GM19455 (cell line): ENCODE measurements around the gene PCDHA8.
"Not testable (repeated sequence)": the region's sequence is repeated elsewhere in the genome, so short reads cannot be mapped to it uniquely, and the experiment has no call there.

Experiments used
- ATAC-seq: cut with Tn5 transposase; IDR thresholded peaks from one replicate; pipeline ENCODE4 v1.9.1; 2021; ENCODE audit not compliant: unreplicated experiment

PCDHA8 gene

GRCh38 chr5:140870221-140871201 is 29.5 kb downstream of the PCDHA8 start:
- ATAC-seq = no peak

GRCh38 chr5:140875085-140876065 is 34.4 kb downstream of the PCDHA8 start, which contains the start of gene PCDHA12:
PCDHA12 (plus strand) TSS chr5:140875308; CDS start chr5:140875473, 165 bp downstream.
- ATAC-seq = no peak

GRCh38 chr5:140876541-140877261 is 35.7 kb downstream of the PCDHA8 start:
- not testable (repeated sequence) for ATAC-seq

- ATAC-seq = no peak
Measured at GRCh38 chr5:140877262-140877581, 36.2 kb downstream of the PCDHA8 start.

GRCh38 chr5:140881889-140882590 is 41.1 kb downstream of the PCDHA8 start, which contains the start of gene PCDHA13:
PCDHA13 (plus strand) TSS chr5:140882124; CDS start chr5:140882269, 145 bp downstream.
- ATAC-seq = no peak

GRCh38 chr5:140882591-140882899 is 41.6 kb downstream of the PCDHA8 start:
- no peak for ATAC-seq

- ATAC-seq = no peak
Measured at GRCh38 chr5:140883373-140883772, 42.4 kb downstream of the PCDHA8 start.

- ATAC-seq = no peak
Measured at GRCh38 chr5:140883927-140884697, 43.1 kb downstream of the PCDHA8 start.
